HG02870 (cell line): ENCODE results near the gene POLR1E.
"Not testable (repeated sequence)": the region's sequence is repeated elsewhere in the genome, so short reads cannot be mapped to it uniquely, and the experiment has no call there.

Source experiments
- ATAC-seq: cut with Tn5 transposase; IDR thresholded peaks from one replicate; pipeline ENCODE4 v1.9.1; 2021; ENCODE audit warnings: mild to moderate bottlenecking, moderate library complexity; ENCODE audit not compliant: unreplicated experiment

POLR1E gene

DNA sequence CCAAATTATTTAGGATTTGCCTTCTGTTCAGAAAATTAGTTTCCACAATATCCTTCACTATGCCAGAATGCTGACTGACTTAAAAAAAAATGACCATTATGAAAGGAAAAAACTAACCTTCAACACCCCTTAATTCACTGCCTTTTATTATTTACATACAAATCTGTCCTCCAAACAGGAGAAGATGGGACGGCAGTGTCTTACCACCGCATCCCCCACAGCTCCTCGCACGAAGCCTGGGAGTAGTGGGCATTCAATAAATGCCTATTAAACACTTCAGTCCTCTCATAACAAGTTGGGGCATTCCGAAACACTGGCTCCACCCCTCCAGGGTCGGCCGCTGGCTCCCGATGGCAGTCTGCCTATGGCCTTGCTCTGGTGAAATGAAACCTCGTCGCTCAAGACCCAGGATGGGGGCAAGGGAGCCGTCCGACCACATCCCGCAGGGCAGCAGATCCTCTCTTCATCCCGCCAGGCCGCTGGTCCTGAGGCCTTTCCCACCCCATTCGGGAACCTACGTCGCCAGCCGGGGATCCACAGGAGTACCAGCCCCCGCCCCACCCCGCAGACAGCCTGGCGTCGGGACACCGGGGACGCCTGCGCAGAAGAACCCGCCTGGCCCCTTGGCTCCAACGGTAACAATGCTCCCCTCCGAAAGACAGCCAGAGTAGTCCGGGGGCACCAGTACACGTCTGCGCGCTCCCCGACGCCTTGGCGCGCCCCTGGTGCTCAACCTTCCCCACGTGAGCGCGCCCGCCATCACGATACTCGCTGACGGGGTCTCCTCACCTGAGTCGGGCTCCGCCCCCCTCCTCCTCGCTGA lies 21.1 kb upstream of the POLR1E start:
- peak; percentile 21 for ATAC-seq

GRCh38 chr9:37465249-37466036 lies 20.3 kb upstream of the POLR1E start, which contains the start of gene ZBTB5:
Gene ZBTB5, minus strand, starts transcription at chr9:37465450. Its CDS starts 22,899 bp downstream, at chr9:37442551.
- ATAC-seq: peak; percentile 78

GRCh38 chr9:37466037-37466709 lies 19.6 kb upstream of the POLR1E start:
- ATAC-seq: no peak

- ATAC-seq: not testable (repeated sequence)
Observed at GRCh38 chr9:37467530-37467929, 18.2 kb upstream of the POLR1E start.

DNA sequence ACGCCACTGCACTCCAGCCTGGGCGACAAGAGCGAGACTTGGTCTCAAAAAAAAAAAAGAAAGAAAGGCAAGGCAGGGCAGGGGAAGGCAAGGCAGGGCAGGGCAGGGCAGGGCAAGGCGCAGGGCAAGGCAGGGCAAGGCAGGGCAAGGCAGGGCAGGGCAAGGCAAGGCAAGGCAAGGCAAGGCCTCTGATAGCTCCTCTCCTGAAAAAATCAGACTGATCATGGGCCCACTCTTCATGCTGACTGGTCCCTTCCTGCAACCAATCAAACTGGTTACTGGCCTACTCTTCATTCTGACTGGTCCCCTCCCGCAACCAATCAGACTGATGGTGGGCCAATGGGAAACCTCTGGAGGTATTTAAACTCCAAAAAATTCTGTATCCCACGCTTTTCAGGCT lies 17.1 kb upstream of the POLR1E start:
- no peak for ATAC-seq

GRCh38 chr9:37471942-37472684 lies 13.6 kb upstream of the POLR1E start:
- ATAC-seq: no peak

GRCh38 chr9:37473982-37474381 lies 11.8 kb upstream of the POLR1E start:
- ATAC-seq: not testable (repeated sequence)

GRCh38 chr9:37474438-37474837 lies 11.3 kb upstream of the POLR1E start:
- ATAC-seq: no peak

DNA sequence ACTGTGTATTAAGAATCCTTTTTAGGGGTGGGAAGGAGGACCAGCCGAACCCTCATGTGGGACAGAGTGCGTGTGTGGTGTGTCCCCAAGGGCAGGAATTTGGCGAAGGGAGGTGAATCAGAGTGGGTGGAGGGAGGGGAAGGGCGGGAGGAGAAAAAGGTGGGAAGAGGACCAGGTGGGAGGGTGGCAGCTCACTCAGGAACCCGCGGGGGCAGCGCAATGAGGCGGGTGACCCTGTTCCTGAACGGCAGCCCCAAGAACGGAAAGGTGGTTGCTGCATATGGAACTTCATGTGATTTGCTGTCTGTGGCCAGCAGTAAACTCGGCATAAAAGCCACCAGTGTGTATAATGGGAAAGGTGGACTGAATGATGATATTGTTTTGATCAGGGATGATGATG lies 8.8 kb upstream of the POLR1E start:
- no peak for ATAC-seq

DNA sequence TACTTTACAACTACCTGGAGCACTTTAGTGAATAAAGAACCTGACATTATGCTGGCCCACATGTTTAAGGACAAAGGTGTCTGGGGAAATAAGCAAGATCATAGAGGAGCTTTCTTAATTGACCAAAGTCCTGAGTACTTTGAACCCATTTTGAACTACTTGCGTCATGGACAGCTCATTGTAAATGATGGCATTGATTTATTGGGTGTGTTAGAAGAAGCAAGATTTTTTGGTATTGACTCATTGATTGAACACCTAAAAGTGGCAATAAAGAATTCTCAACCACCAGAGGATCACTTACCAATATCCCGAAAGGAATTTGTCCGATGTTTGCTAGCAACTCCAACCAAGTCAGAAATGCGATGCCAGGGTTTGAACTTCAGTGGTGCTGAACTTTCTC lies 8.3 kb upstream of the POLR1E start:
- ATAC-seq: not testable (repeated sequence)

DNA sequence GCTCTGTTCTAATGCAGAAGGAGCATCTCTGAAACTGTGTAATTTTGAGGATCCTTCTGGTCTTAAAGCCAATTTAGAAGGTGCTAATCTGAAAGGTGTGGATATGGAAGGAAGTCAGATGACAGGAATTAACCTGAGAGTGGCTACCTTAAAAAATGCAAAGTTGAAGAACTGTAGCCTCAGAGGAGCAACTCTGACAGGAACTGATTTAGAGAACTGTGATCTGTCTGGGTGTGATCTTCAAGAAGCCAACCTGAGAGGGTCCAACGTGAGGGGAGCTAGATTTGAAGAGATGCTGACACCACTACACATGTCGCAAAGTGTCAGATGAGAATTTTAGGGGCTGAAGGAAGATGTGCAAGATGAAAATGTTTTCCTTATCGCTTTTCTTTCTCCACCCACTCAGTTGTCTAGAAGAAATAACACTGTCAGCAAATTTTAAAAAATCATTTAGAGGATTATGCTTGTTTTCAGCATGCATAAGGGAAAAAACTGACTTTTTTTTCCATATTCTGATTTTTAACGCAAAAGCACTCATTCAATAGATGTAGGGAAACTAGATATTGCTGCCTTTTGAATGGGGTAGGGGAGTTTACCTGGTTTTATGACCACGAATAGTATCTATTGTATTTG lies 7.6 kb upstream of the POLR1E start:
- ATAC-seq: not testable (repeated sequence)

DNA sequence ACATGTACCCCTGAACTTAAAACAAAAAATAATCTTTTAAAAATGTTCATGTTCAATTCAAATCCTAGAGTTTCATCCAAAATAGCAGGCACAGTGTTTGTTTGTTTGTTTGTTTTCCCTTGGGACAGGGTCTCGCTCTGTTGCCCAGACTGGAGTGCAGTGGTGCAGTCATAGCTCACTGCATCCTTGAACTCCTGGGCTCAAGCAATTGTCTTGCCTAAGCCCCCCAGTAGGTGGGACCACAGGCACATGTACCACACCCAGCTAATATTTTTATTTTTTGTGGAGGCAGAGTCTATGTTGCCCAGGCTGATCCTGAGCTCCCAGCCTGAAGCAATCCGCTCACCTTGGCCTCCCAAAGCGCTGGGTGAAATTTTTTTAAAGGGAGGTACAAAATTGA lies 5.0 kb upstream of the POLR1E start:
- ATAC-seq: no peak

- no peak for ATAC-seq
Observed at GRCh38 chr9:37486256-37486615, 488 bp downstream of the POLR1E start.

- no peak for ATAC-seq
Observed at GRCh38 chr9:37486616-37487548, 1.1 kb downstream of the POLR1E start.

- no peak for ATAC-seq
Observed at GRCh38 chr9:37491939-37492338, 6.2 kb downstream of the POLR1E start.

GRCh38 chr9:37495571-37495970 lies 9.8 kb downstream of the POLR1E start:
- ATAC-seq: no peak

DNA sequence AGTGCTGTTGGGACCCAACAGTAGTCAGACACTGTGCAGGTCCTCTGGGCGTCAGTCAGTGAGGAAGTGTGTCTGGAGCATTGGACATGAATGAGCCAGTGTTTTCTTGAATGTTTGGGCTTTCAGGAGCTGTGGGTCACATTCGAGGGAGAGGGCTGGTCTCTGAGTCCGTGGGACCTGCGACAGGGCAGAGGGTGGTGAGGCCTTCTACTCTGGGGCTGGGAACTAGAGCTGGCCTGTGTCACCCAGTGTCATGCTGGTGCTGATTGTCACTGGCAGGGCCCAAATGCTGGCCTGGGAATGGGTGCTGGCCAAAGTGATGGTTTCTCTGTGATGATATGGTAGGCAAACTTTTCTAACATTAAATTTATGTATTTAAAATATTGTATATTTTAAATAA lies 10.3 kb downstream of the POLR1E start:
- no peak for ATAC-seq

DNA sequence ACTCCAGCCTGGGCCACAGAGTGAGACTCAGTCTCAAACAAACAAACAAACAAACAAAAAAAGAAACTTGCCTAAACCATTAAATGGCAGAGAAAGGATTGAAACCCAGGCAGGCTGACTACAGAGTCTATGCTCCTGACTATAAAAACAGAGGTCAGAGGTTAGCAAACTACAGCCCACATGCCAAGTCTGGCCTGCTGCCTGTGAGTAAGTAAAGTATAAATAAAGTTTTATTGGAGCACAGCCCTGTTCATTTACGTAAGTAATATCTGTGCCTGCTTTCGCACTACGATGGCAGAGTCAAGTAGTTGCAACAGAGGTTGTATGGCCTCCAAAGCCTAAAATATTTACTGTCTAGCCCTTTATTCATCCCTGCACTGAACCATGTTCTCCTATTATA lies 11.6 kb downstream of the POLR1E start:
- ATAC-seq: no peak

- ATAC-seq: no peak
Observed at GRCh38 chr9:37498457-37498856, 12.7 kb downstream of the POLR1E start.
